H1 (cell line): ENCODE data around the gene TMED3. TPM values are rescaled to one million over a fixed set of nuclear protein-coding genes. Genes with fewer than 3 reads are reported as not detected.

Source experiments
- CTCF ChIA-PET: fragments of 300-600 bp; sonication (Branson Sonifier 250); formaldehyde crosslinking; loops from one replicate; lab custom pipeline; 2021; ENCODE audit not compliant: partially characterized antibody; lab: Charles Lee
- POLR2A ChIA-PET: fragments of 300-600 bp; sonication (Branson Sonifier 250); formaldehyde crosslinking; loops from one replicate; lab custom pipeline; 2021; ENCODE audit warnings: inconsistent platforms; ENCODE audit not compliant: partially characterized antibody; lab: Charles Lee
- DNase-seq, 2 experiments: peaks; one replicate each; pipeline versions ENCODE4 v3.0.0 to v3.0.0-alpha.2; 2010 to 2022; ENCODE audit warnings: low spot score in 2 of 2, low read depth in 1 of 2, mixed read lengths in 1 of 2
- FAIRE-seq: peaks from 2 replicates; lab custom pipeline; 2011; peaks lifted over from hg19 to GRCh38; lab: Jason Lieb, UNC
- H2AFZ ChIP-seq: 2 replicates; pipeline ENCODE4 v1.8.1; 2012; ENCODE audit warnings: low read length, inconsistent platforms
- H2AK5ac ChIP-seq: 2 replicates; pipeline ENCODE4 v1.6.1; 2013; ENCODE audit warnings: low read depth, low read length
- H2BK120ac ChIP-seq: replicated peaks from 2 replicates; pipeline ENCODE3; 2013; ENCODE audit warnings: low read depth, low read length, inconsistent platforms
- H2BK12ac ChIP-seq: 2 replicates; pipeline ENCODE4 v1.6.1; 2013; ENCODE audit warnings: low read depth, low read length
- H2BK15ac ChIP-seq: 2 replicates; pipeline ENCODE4 v1.6.1; 2013; ENCODE audit warnings: low read length
- H2BK20ac ChIP-seq: 2 replicates; pipeline ENCODE4 v1.6.1; 2013; ENCODE audit warnings: low read length
- H2BK5ac ChIP-seq: 2 replicates; pipeline ENCODE4 v1.6.1; 2013; ENCODE audit warnings: low read depth, low read length
- H3K14ac ChIP-seq: 2 replicates; pipeline ENCODE4 v1.6.1; 2013; ENCODE audit warnings: inconsistent platforms; ENCODE audit not compliant: insufficient read length
- H3K18ac ChIP-seq: 2 replicates; pipeline ENCODE4 v1.6.1; 2013; ENCODE audit warnings: low read length; ENCODE audit errors: extremely low read depth
- H3K23ac ChIP-seq: 2 replicates; pipeline ENCODE4 v1.6.1; 2013; ENCODE audit warnings: inconsistent platforms; ENCODE audit not compliant: insufficient read length
- H3K23me2 ChIP-seq: 2 replicates; pipeline ENCODE4 v1.6.1; 2013; ENCODE audit warnings: low read depth, low read length
- H3K27ac ChIP-seq: 2 replicates; pipeline ENCODE4 v1.6.1; 2011; ENCODE audit warnings: low read depth, low read length, inconsistent platforms
- H3K27me3 ChIP-seq, 4 experiments: replicated peaks in 1 of 4; 1 replicate in 1 of 4; 2 replicates in 3 of 4; pipeline versions ENCODE4 v1.6.1 to v1.8.1; 2011 to 2013; ENCODE audit warnings: low read length in 3 of 4, mild to moderate bottlenecking in 3 of 4, inconsistent platforms in 2 of 4, mixed read lengths in 2 of 4, moderate library complexity in 1 of 4; ENCODE audit not compliant: control insufficient read depth in 3 of 4, insufficient read depth in 3 of 4; ENCODE audit errors: extremely low read depth in 1 of 4
- H3K36me3 ChIP-seq, 4 experiments: 2 replicates each; pipeline versions ENCODE4 v1.6.1 to v1.8.1; 2011 to 2013; ENCODE audit warnings: mild to moderate bottlenecking in 4 of 4, low read length in 3 of 4, moderate library complexity in 2 of 4, control low read depth in 1 of 4, inconsistent platforms in 1 of 4; ENCODE audit not compliant: insufficient read depth in 4 of 4, control insufficient read depth in 2 of 4
- H3K4ac ChIP-seq: replicated peaks from 2 replicates; pipeline ENCODE3; 2013; ENCODE audit warnings: low read length, low read depth, mixed read lengths, inconsistent platforms; ENCODE audit not compliant: insufficient read length
- H3K4me1 ChIP-seq, 4 experiments: replicated peaks in 1 of 4; 1 replicate in 1 of 4; 2 replicates in 3 of 4; pipeline versions ENCODE4 v1.6.1 to v1.8.1; 2011 to 2013; ENCODE audit warnings: low read length in 3 of 4, inconsistent platforms in 2 of 4, mixed read lengths in 1 of 4; ENCODE audit not compliant: insufficient read depth in 4 of 4, control insufficient read depth in 3 of 4
- H3K4me2 ChIP-seq, 2 experiments: 2 replicates each; pipeline versions ENCODE4 v1.6.1 to v1.8.1; 2011 to 2013; ENCODE audit warnings: low read depth in 2 of 2, low read length in 2 of 2, control low read depth in 1 of 2, inconsistent platforms in 1 of 2, mild to moderate bottlenecking in 1 of 2; ENCODE audit not compliant: insufficient read depth in 1 of 2
- H3K4me3 ChIP-seq, 4 experiments: fragments of 200-600, 300-600 bp in 1 of 4; sonication (generic), shearing (Covaris generic), sonication (Bioruptor Twin) in 1 of 4; 2 replicates each; pipeline versions ENCODE4 v1.5.1 to v1.8.1; 2011 to 2016; ENCODE audit warnings: low read length in 4 of 4, low read depth in 3 of 4, control low read depth in 2 of 4, inconsistent platforms in 2 of 4, mild to moderate bottlenecking in 2 of 4, mixed read lengths in 1 of 4, moderate library complexity in 1 of 4; ENCODE audit not compliant: insufficient read depth in 2 of 4; ENCODE audit errors: extremely low read depth in 1 of 4
- H3K56ac ChIP-seq: replicated peaks from 2 replicates; pipeline ENCODE3; 2013; ENCODE audit warnings: low read depth, mild to moderate bottlenecking, mixed read lengths, low read length, inconsistent platforms; ENCODE audit not compliant: insufficient read length
- H3K79me1 ChIP-seq: 2 replicates; pipeline ENCODE4 v1.6.1; 2013; ENCODE audit warnings: low read depth, low read length, control low read depth
- H3K79me2 ChIP-seq, 2 experiments: 2 replicates each; pipeline versions ENCODE4 v1.6.1 to v1.8.1; 2012 to 2013; ENCODE audit warnings: low read length in 2 of 2, mild to moderate bottlenecking in 2 of 2, inconsistent platforms in 1 of 2; ENCODE audit not compliant: insufficient read depth in 2 of 2, control insufficient read depth in 1 of 2
- H3K9ac ChIP-seq, 4 experiments: replicated peaks in 1 of 4; 1 replicate in 1 of 4; 2 replicates in 3 of 4; pipeline versions ENCODE4 v1.6.1 to v1.8.1; 2011 to 2013; ENCODE audit warnings: low read depth in 3 of 4, low read length in 3 of 4, control low read depth in 2 of 4, mild to moderate bottlenecking in 2 of 4, moderate library complexity in 2 of 4, inconsistent platforms in 1 of 4; ENCODE audit errors: extremely low read depth in 1 of 4
- H3K9me3 ChIP-seq, 2 experiments: 2 replicates each; pipeline versions ENCODE4 v1.6.1 to v1.8.1; 2012 to 2013; ENCODE audit warnings: mild to moderate bottlenecking in 2 of 2, moderate library complexity in 2 of 2, control low read depth in 1 of 2, inconsistent platforms in 1 of 2, low read depth in 1 of 2, low read length in 1 of 2, mixed read lengths in 1 of 2; ENCODE audit not compliant: insufficient read depth in 2 of 2
- H4K20me1 ChIP-seq, 2 experiments: replicated peaks in 1 of 2; 2 replicates each; pipeline versions ENCODE3 to v1.8.1; 2011 to 2013; ENCODE audit warnings: inconsistent platforms in 2 of 2, low read length in 2 of 2, mild to moderate bottlenecking in 1 of 2; ENCODE audit not compliant: insufficient read depth in 2 of 2, control insufficient read depth in 1 of 2
- H4K5ac ChIP-seq: 2 replicates; pipeline ENCODE4 v1.6.1; 2013; ENCODE audit warnings: low read length, low read depth, mixed read lengths, inconsistent platforms; ENCODE audit not compliant: insufficient read length
- H4K8ac ChIP-seq: 2 replicates; pipeline ENCODE4 v1.8.0; 2013; ENCODE audit warnings: mild to moderate bottlenecking, moderate library complexity, low read length, inconsistent platforms; ENCODE audit not compliant: insufficient read depth; ENCODE audit errors: extremely low read depth
- H4K91ac ChIP-seq: replicated peaks from 2 replicates; pipeline ENCODE3; 2013; ENCODE audit warnings: low read length, mixed read lengths, inconsistent platforms; ENCODE audit not compliant: insufficient read length
- BCL11A ChIP-seq, 2 experiments: IDR thresholded peaks; one replicate each; pipeline ENCODE4 v1.6.1; 2011; ENCODE audit warnings: low read depth in 2 of 2, low read length in 2 of 2, mild to moderate bottlenecking in 2 of 2
- CEBPB ChIP-seq: IDR thresholded peaks from 2 replicates; pipeline ENCODE4 v1.6.1; 2012; ENCODE audit warnings: low read depth, low read length
- EZH2 ChIP-seq: fragments of 200-600 bp; sonication (generic); IDR thresholded peaks from 2 replicates; pipeline ENCODE4 v1.7.1; 2012; ENCODE audit warnings: low read depth, mild to moderate bottlenecking, moderate library complexity, low read length, inconsistent platforms; ENCODE audit not compliant: severe bottlenecking
- KDM5A ChIP-seq: fragments of 200-600 bp; IDR thresholded peaks from 2 replicates; pipeline ENCODE4 v1.7.1; 2012; ENCODE audit warnings: mild to moderate bottlenecking, low read length, inconsistent platforms, mixed read lengths
- POLR2A ChIP-seq, 2 experiments: IDR thresholded peaks; 1 replicate in 1 of 2; 2 replicates in 1 of 2; pipeline ENCODE4 v1.6.1; 2011; ENCODE audit warnings: low read depth in 2 of 2, low read length in 2 of 2, mild to moderate bottlenecking in 2 of 2; ENCODE audit errors: control extremely low read depth in 1 of 2
- WGBS, 2 experiments: shearing (Covaris generic) in 1 of 2; methylation state at CpG; one replicate each; pipeline versions ENCODE4 v1.1.6 to v1.1.7; 2013 to 2015; ENCODE audit warnings: low lambda C conversion rate in 2 of 2, mixed read lengths in 2 of 2, inconsistent platforms in 1 of 2, low coverage in 1 of 2, missing lambda C conversion rate in 1 of 2; ENCODE audit not compliant: insufficient replicate concordance in 2 of 2, insufficient coverage in 1 of 2, insufficient read length in 1 of 2; ENCODE audit errors: extremely low coverage in 1 of 2, missing lambda C conversion rate in 1 of 2; 5-methylcytosine and 5-hydroxymethylcytosine counted together
- polyA plus RNA-seq, 7 experiments: library from polyadenylated mRNA; depleted of rRNA in 3 of 7; stranded (reverse) in 5 of 7; unstranded in 2 of 7; fragments of >200 nt in 5 of 7; fragments of 200-250 nt in 2 of 7; gene quantifications; 1 replicate in 5 of 7; 2 replicates in 1 of 7; 4 replicates in 1 of 7; pipeline versions ENCODE4 v1.2.1 to v1.2.3, GENCODE V29; 2011 to 2013; ENCODE audit warnings: missing spikeins in 2 of 7, mixed read lengths in 2 of 7
- total RNA-seq: library from RNA; stranded (reverse); fragmentation: NEBNext Ultra II Directional; extraction: Animal tissue kit (Norgen Biotek cat#: 25700); gene quantifications from 2 replicates; pipeline ENCODE4 v1.2.1, GENCODE V29; 2021

Gene TMED3
- total and polyA plus RNA-seq, 2 of the 8 experiments (the other 6 are each of a cell fraction or from before 2014, with no cell fraction given) = 50.2 to 110 TPM

DNA sequence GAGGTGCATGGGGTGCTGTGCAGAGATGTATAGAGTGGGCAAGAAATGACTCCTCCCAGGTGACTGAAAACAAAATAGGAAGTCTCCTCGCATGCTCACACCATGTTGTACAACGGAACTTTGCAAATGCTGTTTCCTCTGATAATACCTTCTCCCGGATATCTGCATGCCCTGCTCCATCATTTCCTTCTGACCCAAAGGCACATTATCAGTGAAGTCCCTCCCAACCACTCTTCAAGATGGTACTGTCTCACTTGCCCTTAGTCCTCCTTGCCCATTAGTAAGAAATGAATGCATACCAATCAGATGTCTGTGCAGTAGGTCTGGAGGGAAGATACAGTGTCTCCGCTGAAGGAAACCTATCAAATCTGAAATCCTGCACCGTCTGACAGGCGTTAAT lies 12.0 kb downstream of the TMED3 start:
- Histone ChIP-seq H3K79me2 (no peaks in the 10 kb centered on the region; a peak in 1 of 4 replicates), H2BK5ac (no peak overlapping the region), H3K18ac (no peak overlapping the region), H3K9ac (no peak overlapping the region), H3K27me3 (no peaks in the 10 kb centered on the region), H4K8ac (no peak overlapping the region), H3K4me2 (no peak overlapping the region), H3K4me3 (no peak overlapping the region), H2BK20ac (no peak overlapping the region), H2BK120ac (no peak overlapping the region), H2BK12ac (no peak overlapping the region), H3K9me3 (peaks cover 3 to 7% of the 10 kb centered on the region in 2 experiments; a peak in 2 of 4 replicates), H3K56ac (no peak overlapping the region), H3K14ac (no peak overlapping the region), H3K4ac (no peak overlapping the region), H3K27ac (no peak overlapping the region), H2AK5ac (no peak overlapping the region), H3K4me1 (no peaks in the 10 kb centered on the region), H3K23ac (no peak overlapping the region), H3K23me2 (no peaks in the 10 kb centered on the region), H4K91ac (no peak overlapping the region), H3K36me3 (peaks cover 4 to 40% (median 24%) of the 10 kb centered on the region in 4 experiments; a peak in 7 of 8 replicates), H4K5ac (no peak overlapping the region), H4K20me1 (peaks cover 7% of the 10 kb centered on the region in 2 experiments), H2AFZ (no peak overlapping the region), H2BK15ac (no peak overlapping the region), H3K79me1 (peaks cover 3% of the 10 kb centered on the region; the same call in 1 of the 2 replicates)
- POLR2A ChIA-PET = no interaction called here
- CTCF ChIA-PET = interaction anchor here (1.3 kb wide), 1 partner anchor 11 kb away, joined by 4 read pairs; no protein-coding TSS in a partner anchor
- DNase-seq = no peak
- 92% methylated on average over 6 of the region's 6 CpGs; no CpG with 5 or more reads in 1 of the 2 experiments for WGBS, 2 experiments
- no peak for FAIRE-seq
- TF ChIP-seq EZH2 (no peak), KDM5A (no peak), CEBPB (no peak), BCL11A (IDR thresholded peaks at IDR 0.05; ENCODE audit: low read depth in 2 of 2, low read length in 2 of 2) (no peak), POLR2A (IDR thresholded peaks at IDR 0.05; ENCODE audit: control extremely low read depth in 1 of 2, low read depth in 2 of 2, low read length in 2 of 2) (no peak)
